ENCODE measurements around the gene SMYD3.
A peak's percentile ranks its signal among the peaks of the same experiment; 100 is the strongest.

The SMYD3 gene

GRCh38 chr1:245986404-245987218 is 520.5 kb downstream of the SMYD3 start:
- CTCF ChIA-PET = interaction anchor here (0.7 kb wide), 1 partner anchor 18 kb away, joined by 3 read pairs; no protein-coding TSS in a partner anchor
- Histone ChIP-seq H3K27ac (ENCODE audit: extremely low read depth, low read depth, low read length) (no peak overlapping the region), H3K4me3 (ENCODE audit: low read depth, low read length) (no peak overlapping the region), H3K36me3 (ENCODE audit: control insufficient read depth in 2 of 2, insufficient read depth in 1 of 2, low read length in 2 of 2) (no peaks in the 10 kb centered on the region), H3K4me1 (ENCODE audit: control insufficient read depth, insufficient read depth, low read length) (no peaks in the 10 kb centered on the region), H3K9me3 (ENCODE audit: control insufficient read depth, insufficient read depth, low read depth, low read length) (no peaks in the 10 kb centered on the region)
- TF ChIP-seq ZNF510 (tag by site-specific recombination; IDR thresholded peaks at IDR 0.05; ENCODE audit: insufficient replicate concordance) (no peak), ZNF626 (tag by site-specific recombination; IDR thresholded peaks at IDR 0.05) (no peak), ZNF335 (tag by site-specific recombination; conservative IDR thresholded peaks at IDR 0.05) (peak; percentile 44), GLIS1 (tag by site-specific recombination; IDR thresholded peaks at IDR 0.05) (peak; percentile 43; the same call in 1 of the 2 replicates), ZFHX2 (tag by site-specific recombination; conservative IDR thresholded peaks at IDR 0.05) (0 out of 2 replicates have a peak, but pooled peaks have one; percentile 11), PRDM6 (tag by site-specific recombination; IDR thresholded peaks at IDR 0.05) (0 out of 2 replicates have a peak, but pooled peaks have one; percentile 15), ZBTB17 (tag by site-specific recombination; IDR thresholded peaks at IDR 0.05) (0 out of 2 replicates have a peak, but pooled peaks have one; percentile 29)
- POLR2A ChIA-PET = no interaction called here

GRCh38 chr1:245984390-245985155 is 522.5 kb downstream of the SMYD3 start:
- ChIA-PET CTCF (no interaction called here), POLR2A (no interaction called here)
- Histone ChIP-seq H3K9me3 (ENCODE audit: control insufficient read depth, insufficient read depth, low read depth, low read length) (no peaks in the 10 kb centered on the region), H3K27ac (ENCODE audit: extremely low read depth, low read depth, low read length) (no peak overlapping the region), H3K36me3 (ENCODE audit: control insufficient read depth in 2 of 2, insufficient read depth in 1 of 2, low read length in 2 of 2) (no peaks in the 10 kb centered on the region), H3K4me3 (ENCODE audit: low read depth, low read length) (no peak overlapping the region), H3K4me1 (ENCODE audit: control insufficient read depth, insufficient read depth, low read length) (no peaks in the 10 kb centered on the region)
- TF ChIP-seq ZNF707 (tag by site-specific recombination; IDR thresholded peaks at IDR 0.05) = no peak
- no peak for TF ChIP-seq PBX3 (CRISPR knock-in tag; IDR thresholded peaks at IDR 0.05)
- TF ChIP-seq OSR2 (tag by site-specific recombination; IDR thresholded peaks at IDR 0.05) = no peak

- Histone ChIP-seq H3K36me3 (ENCODE audit: control insufficient read depth in 2 of 2, insufficient read depth in 1 of 2, low read length in 2 of 2) (no peaks in the 10 kb centered on the region), H3K27ac (ENCODE audit: extremely low read depth, low read depth, low read length) (no peak overlapping the region), H3K9me3 (ENCODE audit: control insufficient read depth, insufficient read depth, low read depth, low read length) (no peaks in the 10 kb centered on the region), H3K4me3 (ENCODE audit: low read depth, low read length) (no peak overlapping the region), H3K4me1 (ENCODE audit: control insufficient read depth, insufficient read depth, low read length) (no peaks in the 10 kb centered on the region)
- CTCF ChIA-PET = no interaction called here
- POLR2A ChIA-PET = no interaction called here
- no peak for TF ChIP-seq HOXD13 (CRISPR knock-in tag; IDR thresholded peaks at IDR 0.05; ENCODE audit: borderline replicate concordance)
- TF ChIP-seq ZBTB11 (tag by site-specific recombination; conservative IDR thresholded peaks at IDR 0.05; ENCODE audit: low read depth) = no peak
- no peak for TF ChIP-seq KLF9 (tag by site-specific recombination; IDR thresholded peaks at IDR 0.05; ENCODE audit: low read depth)
- TF ChIP-seq ZNF280D (tag by site-specific recombination; IDR thresholded peaks at IDR 0.05) = no peak
- TF ChIP-seq ZSCAN18 (tag by site-specific recombination; IDR thresholded peaks at IDR 0.05) = no peak
- TF ChIP-seq ZNF610 (tag by site-specific recombination; IDR thresholded peaks at IDR 0.05; ENCODE audit: borderline replicate concordance) = no peak
Measured at GRCh38 chr1:245983294-245983967, 523.6 kb downstream of the SMYD3 start.
